SU-DHL-6 (cell line): ENCODE measurements around the gene UBE2F.

Source experiments
- H2AFZ ChIP-seq: fragments of 200-600 bp; sonication (generic); 2 replicates; pipeline ENCODE4 v1.6.1; 2014; ENCODE audit warnings: low read depth, mild to moderate bottlenecking, moderate library complexity, mixed read lengths, antibody characterized with exemption, low read length; ENCODE audit not compliant: severe bottlenecking
- H3F3A ChIP-seq: fragments of 200-600 bp; shearing (Covaris generic); 2 replicates; pipeline ENCODE4 v1.6.0; 2016; ENCODE audit warnings: antibody characterized with exemption, mild to moderate bottlenecking; ENCODE audit not compliant: insufficient read depth
- H3K27ac ChIP-seq: fragments of 200-600 bp; sonication (generic); 2 replicates; pipeline ENCODE4 v1.5.1; 2016; ENCODE audit warnings: low read depth, mild to moderate bottlenecking, low read length, moderate library complexity, mixed read lengths
- H3K27me3 ChIP-seq: fragments of 200-600 bp; sonication (generic), shearing (Covaris generic); 2 replicates; pipeline ENCODE4 v1.6.0; 2014; ENCODE audit warnings: mild to moderate bottlenecking, low read length
- H3K36me3 ChIP-seq: fragments of 200-600 bp; sonication (generic); 2 replicates; pipeline ENCODE4 v1.6.1; 2014; ENCODE audit warnings: mild to moderate bottlenecking, low read length, mixed read lengths
- H3K4me2 ChIP-seq: fragments of 300-600, 200-600 bp; shearing (Covaris generic), sonication (generic); 2 replicates; pipeline ENCODE4 v1.6.0; 2014; ENCODE audit warnings: low read length, low read depth, mild to moderate bottlenecking; ENCODE audit not compliant: poor library complexity, severe bottlenecking
- H3K4me3 ChIP-seq: fragments of 200-600 bp; sonication (generic); 2 replicates; pipeline ENCODE4 v1.5.1; 2014; ENCODE audit warnings: antibody characterized with exemption, low read length, mild to moderate bottlenecking, mixed read lengths; ENCODE audit not compliant: insufficient read depth, poor library complexity, severe bottlenecking
- H3K79me2 ChIP-seq: fragments of 200-600 bp; sonication (generic); 2 replicates; pipeline ENCODE4 v1.6.1; 2014; ENCODE audit warnings: mild to moderate bottlenecking, low read length, moderate library complexity; ENCODE audit not compliant: insufficient read depth
- H3K9ac ChIP-seq: fragments of 200-600 bp; sonication (generic); 2 replicates; pipeline ENCODE4 v1.7.0; 2014; ENCODE audit warnings: mild to moderate bottlenecking, low read length
- H3K9me2 ChIP-seq: fragments of 200-600 bp; sonication (generic); replicated peaks from 2 replicates; pipeline ENCODE4 v1.6.1; 2014; ENCODE audit warnings: low read length; ENCODE audit not compliant: insufficient read depth
- H3K9me3 ChIP-seq: fragments of 200-600 bp; sonication (generic); 2 replicates; pipeline ENCODE4 v1.6.1; 2014; ENCODE audit warnings: low read length, mixed read lengths; ENCODE audit not compliant: insufficient read depth
- H4K20me1 ChIP-seq: fragments of 200-600 bp; sonication (generic); 2 replicates; pipeline ENCODE4 v1.6.1; 2014; ENCODE audit warnings: low read depth, mild to moderate bottlenecking, antibody characterized with exemption, low read length, moderate library complexity, mixed read lengths
- CTCF ChIP-seq: fragments of 200-600 bp; sonication (generic); IDR thresholded peaks from one replicate; pipeline ENCODE4 v1.5.1; 2017; ENCODE audit warnings: antibody characterized with exemption, mild to moderate bottlenecking, low read length, moderate library complexity; ENCODE audit not compliant: insufficient read depth, poor library complexity, severe bottlenecking
- EZH2phosphoT487 ChIP-seq: fragments of 200-600 bp; sonication (generic), shearing (Covaris generic); conservative IDR thresholded peaks from 2 replicates; pipeline ENCODE4 v1.6.1; 2018; ENCODE audit warnings: mild to moderate bottlenecking, antibody characterized with exemption, low read length, moderate library complexity, mixed read lengths

Gene UBE2F

GRCh38 chr2:237923481-237924163 is 43.2 kb upstream of the UBE2F start:
- H3K9ac ChIP-seq: no peak overlapping the region
- no peaks in the 10 kb centered on the region for H3K27me3 ChIP-seq
- H3K9me2 ChIP-seq: no peaks in the 10 kb centered on the region
- no peak overlapping the region for H3K4me3 ChIP-seq
- no peaks in the 10 kb centered on the region for H3K79me2 ChIP-seq
- peak; percentile 86 for TF ChIP-seq CTCF
- no peak for TF ChIP-seq EZH2phosphoT487
- H2AFZ ChIP-seq: peak overlapping the region; percentile 85
- peak overlapping the region; percentile 33 for H3K4me2 ChIP-seq
- H3K9me3 ChIP-seq: no peaks in the 10 kb centered on the region
- no peaks in the 10 kb centered on the region for H3K36me3 ChIP-seq
- no peak overlapping the region for H3K27ac ChIP-seq
- no peaks in the 10 kb centered on the region for H3F3A ChIP-seq
- H4K20me1 ChIP-seq: no peaks in the 10 kb centered on the region

- Histone ChIP-seq H3K9me3 (no peaks in the 10 kb centered on the region), H3K79me2 (no peaks in the 10 kb centered on the region), H3K9me2 (no peaks in the 10 kb centered on the region), H3F3A (no peaks in the 10 kb centered on the region), H3K27me3 (no peaks in the 10 kb centered on the region), H2AFZ (peak overlapping the region; percentile 85), H4K20me1 (no peaks in the 10 kb centered on the region), H3K4me3 (no peak overlapping the region), H3K9ac (no peak overlapping the region), H3K27ac (no peak overlapping the region), H3K4me2 (peak overlapping the region; percentile 21), H3K36me3 (no peaks in the 10 kb centered on the region)
- TF ChIP-seq CTCF (no peak), EZH2phosphoT487 (no peak)
Measured at GRCh38 chr2:237924164-237924534, 42.7 kb upstream of the UBE2F start.

- Histone ChIP-seq H3K79me2 (no peaks in the 10 kb centered on the region), H3K4me2 (no peak overlapping the region), H3K9me3 (peaks cover 11% of the 10 kb centered on the region; the same call in 1 of the 2 replicates), H3K36me3 (no peaks in the 10 kb centered on the region), H3K9me2 (no peaks in the 10 kb centered on the region), H3K27ac (no peak overlapping the region), H3K27me3 (no peaks in the 10 kb centered on the region), H4K20me1 (no peaks in the 10 kb centered on the region), H3K4me3 (no peak overlapping the region), H3F3A (no peaks in the 10 kb centered on the region), H2AFZ (no peak overlapping the region), H3K9ac (no peak overlapping the region)
- no peak for TF ChIP-seq EZH2phosphoT487
- TF ChIP-seq CTCF: no peak
Measured at GRCh38 chr2:237927135-237927534, 39.7 kb upstream of the UBE2F start.
